ENCODE measurements around the gene CNOT3.

Gene CNOT3

GRCh38 chr19:54199401-54199800, 61.8 kb downstream of the CNOT3 start:
- no peak for DNase-seq

DNA sequence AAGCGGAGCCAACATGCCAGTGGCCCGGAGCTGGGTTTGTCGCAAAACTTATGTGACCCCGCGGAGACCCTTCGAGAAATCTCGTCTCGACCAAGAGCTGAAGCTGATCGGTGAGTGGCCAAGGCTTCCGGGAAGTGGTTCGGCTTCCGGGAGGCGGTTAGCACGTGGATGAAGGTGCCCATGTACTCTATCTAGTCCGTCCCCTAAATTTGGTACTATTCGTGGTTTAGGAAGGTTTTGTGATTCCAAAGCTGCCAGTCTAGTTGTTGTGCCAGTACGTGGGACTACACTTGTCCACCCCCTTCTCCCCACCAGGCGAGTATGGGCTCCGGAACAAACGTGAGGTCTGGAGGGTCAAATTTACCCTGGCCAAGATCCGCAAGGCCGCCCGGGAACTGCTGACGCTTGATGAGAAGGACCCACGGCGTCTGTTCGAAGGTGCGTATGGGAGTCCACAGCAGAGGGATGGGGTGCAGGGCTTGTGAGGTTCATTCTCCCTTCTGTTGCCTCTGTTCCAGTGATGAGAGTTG, 63.7 kb downstream of the CNOT3 start:
- no peak for DNase-seq

GRCh38 chr19:54201980-54202379, 64.4 kb downstream of the CNOT3 start:
- DNase-seq, result no peak

DNA sequence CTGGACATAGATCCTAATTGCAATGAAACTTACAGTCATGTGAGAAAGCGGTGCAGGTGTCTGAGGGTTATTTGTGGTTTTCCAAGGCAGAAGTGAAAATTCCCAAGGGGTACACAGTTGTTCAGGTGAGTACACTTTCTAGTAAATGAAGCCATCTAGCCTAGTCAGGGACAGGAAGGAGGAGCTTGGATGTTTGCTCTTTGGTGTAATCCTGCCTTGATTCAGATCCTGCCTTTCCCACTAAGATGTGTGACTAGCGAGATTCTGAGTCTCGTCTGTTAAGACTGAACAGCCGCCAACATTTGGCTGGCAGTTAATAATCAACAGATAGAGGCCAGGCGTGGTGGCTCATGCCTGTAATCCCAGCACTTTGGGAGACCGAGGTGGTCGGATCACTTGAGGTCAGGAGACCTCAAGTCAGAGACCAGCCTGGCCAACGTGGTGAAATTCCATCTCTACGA, 65.6 kb downstream of the CNOT3 start:
- no peak for DNase-seq

DNA sequence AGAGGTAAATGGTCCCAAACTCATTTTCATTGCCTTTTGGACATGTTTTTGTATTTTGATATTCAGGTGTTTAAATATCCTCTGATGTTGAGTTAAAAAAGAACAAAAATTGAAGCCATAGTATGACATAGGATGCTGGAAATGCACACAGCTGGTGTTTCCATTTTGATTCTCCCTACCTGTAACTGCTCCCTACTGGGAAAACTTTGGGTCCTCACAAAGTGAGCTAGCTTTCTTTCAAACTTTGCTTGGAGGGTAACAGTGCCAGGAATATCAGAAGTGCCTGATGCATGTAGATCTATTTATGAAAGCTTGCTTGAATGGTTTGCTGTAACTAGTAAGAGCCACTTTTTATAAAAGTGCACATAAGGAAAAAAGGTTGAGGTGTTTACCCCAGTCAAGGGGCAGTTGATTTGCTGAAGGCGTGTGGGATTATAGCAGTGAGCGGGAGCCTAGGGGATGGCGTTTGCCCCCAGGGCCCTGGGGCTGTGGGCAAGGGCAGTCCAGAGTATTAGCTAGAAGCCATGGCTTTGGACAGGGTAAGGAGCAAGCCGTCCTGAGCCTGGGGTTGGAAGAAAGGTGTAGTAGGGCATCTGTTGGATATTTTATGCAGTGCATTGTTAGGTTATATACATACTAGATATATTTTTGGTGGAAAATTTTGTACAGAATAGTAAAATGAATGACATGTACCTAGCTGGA, 67.4 kb downstream of the CNOT3 start:
- DNase-seq, result no peak

Measured in retina (tissue), 1 donor.